ENCODE measurements around the gene TMBIM1. TPM values are rescaled to one million over a fixed set of nuclear protein-coding genes. Genes with fewer than 3 reads are reported as not detected.
A peak's percentile ranks its signal among the peaks of the same experiment; 100 is the strongest.
"Not testable (repeated sequence)": the region's sequence is repeated elsewhere in the genome, so short reads cannot be mapped to it uniquely, and the experiment has no call there.

The TMBIM1 gene
- total and polyA plus RNA-seq, 3 donors from 2014 or later, result 59.9 to 81.0 (median 77.6) TPM

- no peak for DNase-seq
- H3K36me3 ChIP-seq (ENCODE audit: low read depth, missing control alignments), result no peaks in the 10 kb centered on the region
- no peak overlapping the region for H3K4me3 ChIP-seq
- intact Hi-C loops (cut with DNase I; ENCODE audit: low total_unique reads), result no loop called here
- no peak for TF ChIP-seq POLR2A (IDR thresholded peaks at IDR 0.05)
- TF ChIP-seq, protein P1, sequence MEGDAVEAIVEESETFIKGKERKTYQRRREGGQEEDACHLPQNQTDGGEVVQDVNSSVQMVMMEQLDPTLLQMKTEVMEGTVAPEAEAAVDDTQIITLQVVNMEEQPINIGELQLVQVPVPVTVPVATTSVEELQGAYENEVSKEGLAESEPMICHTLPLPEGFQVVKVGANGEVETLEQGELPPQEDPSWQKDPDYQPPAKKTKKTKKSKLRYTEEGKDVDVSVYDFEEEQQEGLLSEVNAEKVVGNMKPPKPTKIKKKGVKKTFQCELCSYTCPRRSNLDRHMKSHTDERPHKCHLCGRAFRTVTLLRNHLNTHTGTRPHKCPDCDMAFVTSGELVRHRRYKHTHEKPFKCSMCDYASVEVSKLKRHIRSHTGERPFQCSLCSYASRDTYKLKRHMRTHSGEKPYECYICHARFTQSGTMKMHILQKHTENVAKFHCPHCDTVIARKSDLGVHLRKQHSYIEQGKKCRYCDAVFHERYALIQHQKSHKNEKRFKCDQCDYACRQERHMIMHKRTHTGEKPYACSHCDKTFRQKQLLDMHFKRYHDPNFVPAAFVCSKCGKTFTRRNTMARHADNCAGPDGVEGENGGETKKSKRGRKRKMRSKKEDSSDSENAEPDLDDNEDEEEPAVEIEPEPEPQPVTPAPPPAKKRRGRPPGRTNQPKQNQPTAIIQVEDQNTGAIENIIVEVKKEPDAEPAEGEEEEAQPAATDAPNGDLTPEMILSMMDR (IDR thresholded peaks at IDR 0.05), result no peak
- H3K27ac ChIP-seq, result no peak overlapping the region
- peaks cover 14% of the 10 kb centered on the region for H3K4me1 ChIP-seq
- no peaks in the 10 kb centered on the region for H3K9me3 ChIP-seq
- 76% methylated on average over 11 to 12 of the region's 12 CpGs for WGBS, 2 donors
- H3K27me3 ChIP-seq, result no peaks in the 10 kb centered on the region
Observed at GRCh38 chr2:218276986-218277755, 15.1 kb downstream of the TMBIM1 start.

DNA sequence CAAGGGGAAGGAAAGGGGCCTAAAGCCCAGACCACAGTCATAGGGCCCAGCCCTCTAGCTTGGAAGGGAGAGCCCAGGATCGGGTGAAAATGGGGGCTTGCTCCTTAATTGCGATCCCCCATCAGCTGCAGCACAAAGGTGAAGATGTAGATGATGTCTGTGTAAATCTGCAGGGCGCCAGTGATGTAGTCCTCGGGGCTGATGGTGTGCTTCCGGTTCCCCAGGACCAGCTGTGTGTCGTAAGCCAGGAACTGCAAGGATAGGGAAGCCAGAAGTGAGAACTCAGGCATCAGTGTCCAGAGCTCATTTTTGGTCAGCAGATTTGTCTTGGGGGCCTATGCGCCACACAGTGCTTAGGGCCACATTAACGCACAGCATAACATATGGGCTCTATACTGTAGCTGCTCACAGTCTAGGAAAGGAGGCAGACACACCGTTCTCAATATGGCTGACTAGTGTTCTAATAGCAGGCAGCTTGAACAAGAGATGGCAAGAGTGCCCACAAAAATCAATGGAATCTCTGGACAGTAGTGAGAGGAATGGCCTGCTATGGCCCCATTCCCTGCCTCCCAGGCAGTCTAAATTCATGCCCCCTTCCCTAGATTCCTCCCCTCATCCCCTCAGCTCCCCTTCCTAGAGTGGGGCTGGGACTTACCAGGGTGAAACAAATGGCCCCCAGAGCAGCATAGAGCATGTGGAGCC, 16.8 kb downstream of the TMBIM1 start:
- H3K36me3 ChIP-seq (ENCODE audit: low read depth, missing control alignments), result no peaks in the 10 kb centered on the region
- H3K4me3 ChIP-seq, result no peak overlapping the region
- 79 to 93% methylated on average over 6 to 9 of the region's 9 CpGs for WGBS, 2 donors
- no peak for TF ChIP-seq POLR2A (IDR thresholded peaks at IDR 0.05)
- TF ChIP-seq, protein P1 (IDR thresholded peaks at IDR 0.05), result no peak
- no peak for DNase-seq
- no peaks in the 10 kb centered on the region for H3K9me3 ChIP-seq
- intact Hi-C loops (cut with DNase I; ENCODE audit: low total_unique reads), result no loop called here
- H3K4me1 ChIP-seq, result peaks cover 22% of the 10 kb centered on the region
- H3K27me3 ChIP-seq, result no peaks in the 10 kb centered on the region
- no peak overlapping the region for H3K27ac ChIP-seq

DNA sequence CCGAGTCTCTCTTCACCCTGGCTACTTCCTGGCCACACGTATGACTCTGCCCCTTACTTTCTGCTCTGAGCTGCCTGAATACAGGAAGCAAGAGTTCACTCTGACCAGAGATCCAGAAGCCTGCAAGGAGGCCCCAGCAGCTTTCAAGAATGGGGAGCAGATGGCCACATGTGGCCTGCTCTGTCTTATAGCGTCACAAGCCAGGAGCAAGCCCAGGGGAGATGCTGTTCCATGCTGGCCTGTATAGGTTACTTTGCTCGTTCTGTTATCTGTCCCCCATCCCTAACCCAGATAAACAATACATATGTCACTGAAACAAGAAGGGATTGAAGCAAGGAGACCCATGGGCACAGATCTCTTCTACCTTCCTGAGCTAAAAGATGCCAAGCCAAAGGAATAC, 17.7 kb downstream of the TMBIM1 start:
- H3K4me1 ChIP-seq, result peaks cover 22% of the 10 kb centered on the region
- H3K27ac ChIP-seq, result no peak overlapping the region

DNA sequence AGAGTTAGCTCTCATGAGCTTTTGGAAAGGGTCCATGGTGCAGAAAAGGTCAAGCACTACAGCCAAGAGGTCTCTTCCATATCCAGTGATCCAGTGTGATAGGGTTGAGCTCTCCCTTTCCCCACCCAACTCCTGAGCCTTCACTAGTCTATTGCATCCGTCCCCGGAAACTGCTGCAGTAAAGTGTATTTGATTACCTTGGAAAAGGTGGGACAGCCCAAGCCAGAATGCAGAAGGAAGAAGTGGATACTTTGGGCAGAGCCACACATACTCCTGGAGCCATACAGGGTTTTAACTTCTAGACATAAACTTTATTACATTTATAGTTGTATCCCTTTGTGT, 18.4 kb downstream of the TMBIM1 start:
- Histone ChIP-seq H3K36me3 (ENCODE audit: low read depth, missing control alignments) (no peaks in the 10 kb centered on the region), H3K27me3 (no peaks in the 10 kb centered on the region), H3K27ac (no peak overlapping the region), H3K4me1 (peaks cover 27% of the 10 kb centered on the region), H3K9me3 (no peaks in the 10 kb centered on the region), H3K4me3 (no peak overlapping the region)
- no peak for DNase-seq
- 81 to 90% methylated on average over 2 of the region's 2 CpGs for WGBS, 2 donors
- no peak for TF ChIP-seq POLR2A (IDR thresholded peaks at IDR 0.05)
- TF ChIP-seq, protein P1 (IDR thresholded peaks at IDR 0.05), result no peak
- intact Hi-C loops (cut with DNase I; ENCODE audit: low total_unique reads), result no loop called here

More for the DNA sequence above, 17.7 kb downstream of the TMBIM1 start:
- Histone ChIP-seq H3K27me3 (no peaks in the 10 kb centered on the region), H3K9me3 (no peaks in the 10 kb centered on the region), H3K4me3 (no peak overlapping the region), H3K36me3 (ENCODE audit: low read depth, missing control alignments) (no peaks in the 10 kb centered on the region)
- no peak for TF ChIP-seq POLR2A (IDR thresholded peaks at IDR 0.05)
- TF ChIP-seq, protein P1 (IDR thresholded peaks at IDR 0.05), result no peak
- intact Hi-C loops (cut with DNase I; ENCODE audit: low total_unique reads), result no loop called here
- 69 to 71% methylated on average over 4 of the region's 4 CpGs for WGBS, 2 donors
- DNase-seq, result no peak

DNA sequence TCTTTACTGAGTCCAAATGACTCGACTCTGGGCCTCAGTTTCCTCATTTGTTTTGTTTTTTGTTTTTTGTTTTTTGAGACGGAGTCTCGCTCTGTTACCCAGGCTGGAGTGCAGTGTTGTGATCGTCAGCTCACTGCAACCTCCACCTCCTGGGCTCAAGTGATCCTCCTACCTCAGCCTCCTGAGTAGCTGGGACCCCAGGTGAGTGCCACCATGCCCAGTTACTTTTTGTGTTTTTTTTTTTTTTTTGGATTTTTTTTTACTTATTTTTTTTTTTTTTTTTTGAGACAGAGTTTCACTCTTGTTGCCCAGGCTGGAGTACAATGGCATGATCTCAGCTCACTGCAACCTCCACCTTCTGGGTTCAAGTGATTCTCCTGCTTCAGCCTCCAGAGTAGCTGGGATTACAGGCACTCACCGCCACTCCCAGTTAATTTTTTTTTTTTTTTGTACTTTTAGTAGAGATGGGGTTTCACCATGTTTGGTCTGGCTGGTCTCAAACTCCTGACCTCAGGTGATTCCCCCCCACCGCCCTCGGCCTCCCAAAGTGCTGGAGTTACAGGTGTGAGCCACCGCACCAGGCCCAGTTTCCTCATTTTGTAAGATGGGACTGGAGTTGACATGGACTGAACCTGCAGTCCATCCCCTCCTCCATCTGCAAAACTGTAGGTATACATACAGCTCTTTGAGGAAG, 18.9 kb downstream of the TMBIM1 start:
- H3K36me3 ChIP-seq (ENCODE audit: low read depth, missing control alignments); H3K27me3 ChIP-seq; DNase-seq; H3K4me3 ChIP-seq; intact Hi-C loops (cut with DNase I; ENCODE audit: low total_unique reads); H3K9me3 ChIP-seq: not testable (repeated sequence)
- WGBS, 2 donors, result 79 to 87% methylated on average over 8 of the region's 8 CpGs
- peak overlapping the region; percentile 21 to 71 for H3K27ac ChIP-seq
- peaks cover 30% of the 10 kb centered on the region for H3K4me1 ChIP-seq
